HPDE6-E6E7 (cell line): ENCODE measurements around the gene FBXO11.
"Not testable (repeated sequence)": the region's sequence is repeated elsewhere in the genome, so short reads cannot be mapped to it uniquely, and the experiment has no call there.

Source experiments
- DNase-seq: peaks from one replicate; pipeline ENCODE4 v3.0.0; 2011; ENCODE audit warnings: missing footprints; ENCODE audit errors: extremely low spot score

Gene FBXO11

GRCh38 chr2:47906157-47907038, at the start of gene FBXO11:
Gene FBXO11 (minus strand): TSS chr2:47906498. CDS start chr2:47905720, 778 bp downstream.
- peak; percentile 88 for DNase-seq

DNA sequence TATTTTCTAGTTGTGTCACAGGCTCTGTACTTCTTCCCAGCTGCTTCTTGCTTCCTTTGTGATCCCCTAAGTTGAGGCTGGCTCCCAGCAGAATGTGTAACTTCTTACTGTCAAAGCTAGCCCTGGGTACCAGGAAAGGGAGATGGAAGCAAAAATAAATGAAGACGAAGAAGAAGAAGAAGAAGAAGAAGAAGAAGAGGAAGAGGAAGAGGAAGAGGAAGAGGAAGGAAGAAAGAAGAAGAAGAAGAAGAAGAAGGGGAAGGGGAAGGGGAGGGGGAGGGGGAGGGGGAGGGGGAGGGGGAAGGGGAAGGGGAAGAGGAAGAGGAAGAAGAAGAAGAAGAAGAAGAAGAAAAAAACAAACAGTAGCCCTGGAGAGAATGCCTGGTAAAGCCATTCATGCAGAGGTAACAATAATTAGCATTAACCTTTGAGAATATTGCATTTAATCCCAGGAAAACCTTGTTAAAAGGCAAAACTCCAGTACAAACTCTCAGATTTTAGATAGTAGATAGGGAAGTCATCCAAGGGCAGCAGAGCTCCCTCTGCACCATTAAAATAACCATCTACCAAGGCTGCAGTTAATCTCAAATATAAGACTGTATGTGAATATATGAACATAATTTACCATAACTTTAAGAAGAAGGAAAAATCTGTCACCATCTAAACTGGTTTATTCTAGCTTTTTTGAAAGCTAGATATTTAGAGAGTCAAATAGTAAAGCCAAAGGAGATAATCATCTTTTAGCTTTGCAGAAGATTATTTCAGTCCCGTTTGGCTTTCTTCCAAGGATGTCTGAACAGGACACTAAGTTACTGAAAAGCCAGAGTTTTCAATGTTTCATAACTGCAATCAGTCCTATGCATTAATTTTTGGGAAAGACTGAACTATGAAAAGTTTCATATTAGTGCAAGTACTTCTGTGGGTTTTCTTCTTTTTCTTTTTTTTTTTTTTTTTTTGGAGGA, 44.3 kb upstream of the FBXO11 start:
- no peak for DNase-seq

DNA sequence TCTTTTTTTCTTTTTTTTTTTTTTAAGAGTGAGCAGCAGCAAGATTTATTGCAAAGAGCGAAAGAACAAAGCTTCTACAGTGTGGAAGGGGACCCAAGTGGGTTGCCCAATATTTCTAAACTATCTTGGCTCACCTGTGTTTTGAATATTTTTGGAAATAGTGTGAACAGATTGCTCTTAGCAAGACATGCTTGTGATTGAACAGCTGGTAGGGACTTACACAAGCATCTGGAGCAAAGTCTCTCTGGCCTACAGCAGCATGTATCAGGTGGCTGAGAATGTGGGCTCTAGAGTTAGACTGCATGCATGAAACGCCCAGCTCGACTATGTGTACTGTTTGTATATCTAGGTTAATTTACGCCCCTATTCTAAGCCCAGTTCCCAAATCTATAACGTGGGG, 40.3 kb upstream of the FBXO11 start:
- no peak for DNase-seq

DNA sequence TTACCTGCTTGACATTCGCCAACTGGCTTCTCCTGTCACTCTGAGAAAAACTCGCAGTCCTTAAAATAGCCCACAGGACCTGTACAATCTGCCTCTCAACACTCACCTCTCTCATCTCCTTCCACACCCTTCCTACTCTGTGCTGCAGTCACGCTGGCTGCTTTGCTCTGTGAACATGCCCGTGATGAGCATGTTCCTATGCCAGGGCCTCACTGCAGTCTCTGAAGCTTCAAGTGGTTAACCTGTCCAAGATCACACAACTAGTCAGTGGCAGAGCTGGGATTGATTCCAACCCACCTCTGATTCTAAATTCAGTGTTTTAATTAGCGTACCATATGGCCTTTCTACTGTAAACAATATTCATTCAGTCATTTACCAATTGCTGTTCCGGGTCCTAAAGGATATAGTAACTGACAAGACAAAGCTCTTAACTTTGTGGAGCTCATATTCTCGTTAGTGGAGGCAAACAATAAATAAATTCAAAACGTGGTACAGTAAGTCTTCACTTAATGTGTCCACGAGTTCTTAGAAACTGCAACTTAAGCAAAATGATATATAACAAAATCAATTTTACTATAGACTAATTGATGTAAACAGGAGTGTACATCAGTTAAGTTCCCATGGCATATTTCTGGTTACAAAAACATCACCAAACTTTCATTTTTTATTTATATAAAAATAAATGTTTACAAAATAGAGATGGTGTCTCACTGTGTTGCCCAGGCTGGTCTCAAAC, 38.9 kb upstream of the FBXO11 start:
- no peak for DNase-seq

GRCh38 chr2:47941936-47942335, 35.6 kb upstream of the FBXO11 start:
- no peak for DNase-seq

DNA sequence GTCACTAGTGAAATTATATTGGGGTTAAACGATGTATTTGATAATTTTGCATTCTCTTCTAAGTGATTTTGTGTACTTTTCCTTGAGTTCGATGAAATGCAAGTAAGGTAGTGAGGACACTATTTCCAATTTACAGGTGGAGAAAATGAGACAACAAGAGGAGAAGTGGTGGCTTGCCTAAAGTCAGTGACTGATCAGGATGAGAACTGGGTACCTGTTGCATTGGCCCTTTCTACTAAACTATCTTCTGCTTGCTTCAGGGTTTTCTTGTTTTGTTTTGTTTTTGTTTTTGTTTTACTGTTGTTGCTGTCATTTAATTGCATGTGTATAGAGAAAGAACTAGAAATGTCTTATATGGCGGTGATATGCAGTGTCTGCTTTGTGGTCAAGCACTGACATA, 31.4 kb upstream of the FBXO11 start:
- DNase-seq: no peak

- no peak for DNase-seq
These were observed 28.8 kb upstream of the FBXO11 start for GRCh38 chr2:47935071-47935470.

GRCh38 chr2:47918043-47918442, 11.7 kb upstream of the FBXO11 start:
- DNase-seq: no peak

GRCh38 chr2:47917276-47917961, 11.1 kb upstream of the FBXO11 start:
- DNase-seq: no peak

DNA sequence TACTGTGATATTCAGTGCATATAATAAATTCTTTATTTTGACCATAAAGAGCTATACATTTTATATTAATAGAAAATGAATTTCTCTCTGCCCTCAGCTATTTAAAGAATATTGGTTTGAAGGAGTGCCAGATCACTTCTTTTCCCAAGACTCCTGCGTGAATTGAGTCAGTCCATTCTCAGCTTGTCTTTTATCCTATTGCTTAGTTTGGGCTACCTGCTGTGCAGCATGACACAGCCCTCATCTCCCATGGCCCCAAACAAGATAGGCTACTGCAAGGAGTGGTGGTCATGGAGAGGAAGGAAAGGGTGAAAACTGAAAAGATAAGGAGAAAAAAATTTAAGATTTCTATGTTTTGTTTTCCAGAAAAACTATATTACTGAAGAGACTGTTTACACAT, 10.1 kb upstream of the FBXO11 start:
- no peak for DNase-seq

- DNase-seq: not testable (repeated sequence)
These were observed 4.4 kb upstream of the FBXO11 start for GRCh38 chr2:47910662-47911061.

- no peak for DNase-seq
These were observed 2.4 kb upstream of the FBXO11 start for GRCh38 chr2:47908682-47909081.

GRCh38 chr2:47907039-47907781, 912 bp upstream of the FBXO11 start:
- no peak for DNase-seq

DNA sequence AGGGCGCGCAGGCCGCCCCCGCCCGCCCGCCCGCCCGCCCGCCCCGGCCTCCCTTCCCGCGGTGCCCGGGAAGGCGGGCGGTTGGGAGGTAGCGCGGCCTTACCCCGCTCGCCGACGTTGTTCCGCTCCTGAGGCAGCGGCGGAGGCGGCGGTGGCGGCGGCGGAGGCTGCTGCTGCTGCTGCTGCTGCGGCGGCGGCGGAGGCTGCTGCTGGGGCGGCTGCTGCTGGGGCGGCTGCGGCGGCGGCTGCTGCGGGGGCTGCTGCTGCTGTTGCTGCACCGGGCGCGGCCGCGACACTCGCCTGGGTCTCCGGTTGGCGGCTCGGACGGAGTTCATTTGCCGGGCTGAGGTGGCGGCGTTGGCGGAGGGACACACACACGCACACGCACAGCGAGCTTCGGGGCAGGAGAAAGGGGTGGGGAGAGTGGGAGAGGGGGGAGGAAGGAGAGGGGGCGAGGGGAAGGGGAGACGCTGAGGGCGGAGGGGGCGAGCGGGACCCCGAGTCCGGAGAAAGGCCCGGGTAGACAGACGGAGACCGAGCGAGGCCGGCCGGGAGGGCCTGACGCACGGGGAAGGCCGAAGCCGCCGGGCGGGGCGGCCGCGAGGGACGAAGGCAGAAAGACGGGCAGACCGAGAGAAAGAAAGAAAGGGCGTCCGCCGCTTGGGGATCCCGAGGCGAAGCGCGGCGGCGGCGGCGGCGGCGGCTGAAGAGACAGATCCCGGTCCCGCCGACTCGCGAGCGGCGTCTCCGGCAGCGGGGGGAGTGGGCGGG, 727 bp downstream of the FBXO11 start:
- peak; percentile 20 for DNase-seq

DNA sequence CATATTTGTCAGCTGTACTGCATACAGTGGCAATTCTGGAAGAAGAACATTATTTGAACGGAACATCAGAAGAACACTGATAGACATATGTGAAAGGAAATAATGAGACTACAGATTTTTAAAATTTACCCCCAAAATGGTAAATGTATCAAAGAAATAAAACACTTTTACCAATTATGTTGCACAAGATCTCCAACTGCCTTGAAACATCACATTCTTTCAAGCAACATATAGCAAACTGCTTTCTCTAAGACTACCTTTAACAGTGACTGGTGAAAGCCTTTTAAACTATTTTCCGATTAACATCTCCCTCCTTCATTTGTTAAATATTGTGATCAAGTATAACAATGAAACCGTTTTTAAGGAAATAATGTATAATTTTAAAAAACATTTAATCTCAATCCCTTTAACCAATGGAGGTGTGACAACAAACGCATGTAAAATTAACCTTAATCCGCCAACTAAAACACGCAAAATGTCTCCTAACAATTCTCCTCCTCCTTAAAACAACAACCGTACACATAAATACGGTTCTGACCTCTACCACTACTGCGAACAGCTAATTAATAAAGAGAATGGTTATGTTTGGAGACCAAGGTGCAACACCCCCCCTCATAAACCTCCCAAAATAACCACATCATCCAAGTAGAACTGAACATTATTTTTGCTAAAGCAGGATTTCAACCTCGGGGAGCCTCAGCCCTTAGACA, 2.4 kb downstream of the FBXO11 start:
- no peak for DNase-seq

GRCh38 chr2:47901892-47902291, 4.4 kb downstream of the FBXO11 start:
- not testable (repeated sequence) for DNase-seq

GRCh38 chr2:47900857-47901256, 5.4 kb downstream of the FBXO11 start:
- no peak for DNase-seq

DNA sequence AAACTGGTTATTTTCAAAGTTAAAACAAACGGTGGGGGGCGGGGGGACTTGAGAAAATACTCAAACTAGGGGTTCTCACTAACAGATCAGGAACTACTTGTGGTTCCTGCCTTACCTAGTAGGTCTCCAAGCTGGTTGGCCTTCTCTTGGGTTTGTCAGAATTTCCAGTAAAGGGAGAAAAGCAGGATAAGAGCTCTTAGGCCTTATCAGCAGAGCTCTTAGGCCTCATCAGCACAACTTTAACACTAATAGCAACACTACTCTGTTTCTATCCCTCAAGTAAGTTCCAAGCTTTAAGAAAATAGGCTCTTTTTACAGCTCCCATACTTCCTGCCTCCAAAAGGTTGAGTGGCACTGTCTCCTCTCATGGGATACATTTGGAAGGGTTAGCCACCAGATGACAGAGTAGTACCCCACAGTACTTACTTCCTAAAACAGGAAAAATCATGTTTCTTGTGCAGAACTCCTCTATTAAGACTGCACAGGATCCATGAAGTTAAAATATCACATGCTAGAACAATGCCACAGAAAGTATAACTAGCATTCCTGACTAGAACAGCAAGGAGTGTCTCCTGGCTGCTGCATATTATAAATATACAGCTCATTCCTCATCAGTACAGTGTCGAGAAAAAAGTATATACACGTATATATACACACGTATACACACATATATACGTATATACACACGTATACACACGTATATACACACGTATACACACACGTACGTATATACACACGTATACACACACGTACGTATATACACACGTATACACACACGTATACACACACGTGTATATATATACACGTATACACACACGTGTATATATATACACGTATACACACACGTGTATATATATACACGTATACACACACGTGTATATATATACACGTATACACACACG, 6.1 kb downstream of the FBXO11 start:
- DNase-seq: no peak
